HepG2 (cell line): ENCODE results near the gene HNF1B. TPM values are rescaled to one million over a fixed set of nuclear protein-coding genes. Genes with fewer than 3 reads are reported as not detected.

Experiments
- ATAC-seq: fragments of 200-7000 bp; cut with Tn5 transposase; 3 replicates; pipeline ENCODE4 v1.9.1; 2020; ENCODE audit warnings: mild to moderate bottlenecking, moderate library complexity
- BruUV-seq: library from RNA; stranded (reverse); fragments of 400-500 nt; replicated peaks from 2 replicates; lab custom pipeline; 2021; lab: Mats Ljungman, UMichigan
- CTCF ChIA-PET: fragments of 300-600 bp; formaldehyde crosslinking; extraction: SDS; loops from one replicate; lab custom pipeline; 2021; ENCODE audit warnings: low total read pairs, inconsistent platforms, low intra/inter-chr PET ratio; lab: Yijun Ruan, JAX
- POLR2A ChIA-PET: fragments of 350-600 bp; sonication (Branson Sonifier 250); formaldehyde crosslinking; loops from one replicate; lab custom pipeline; 2020; ENCODE audit warnings: antibody characterized with exemption, inconsistent platforms; lab: Yijun Ruan, JAX
- DNase-seq: peaks from one replicate; pipeline ENCODE4 v3.0.0-alpha.2; 2015; ENCODE audit warnings: low spot score
- FAIRE-seq: peaks from 3 replicates; lab custom pipeline; 2011; peaks lifted over from hg19 to GRCh38; lab: Jason Lieb, UNC
- H2AFZ ChIP-seq: one replicate; pipeline ENCODE4 v1.6.1; 2011; ENCODE audit warnings: low read length, inconsistent platforms
- H3K27ac ChIP-seq: fragments of 300-600 bp; 3 replicates; pipeline ENCODE4 v1.8.0; 2011; ENCODE audit warnings: mixed run types, mild to moderate bottlenecking, mixed read lengths, low read length, inconsistent platforms; ENCODE audit not compliant: insufficient read depth; ENCODE audit errors: extremely low read length
- H3K27me3 ChIP-seq, 2 experiments: fragments of 200-600 bp in 1 of 2; 2 replicates in 1 of 2; 3 replicates in 1 of 2; pipeline versions ENCODE4 v1.6.0 to v1.8.0; 2011; ENCODE audit warnings: low read length in 2 of 2, mild to moderate bottlenecking in 2 of 2, moderate library complexity in 2 of 2, inconsistent platforms in 1 of 2; ENCODE audit not compliant: insufficient read depth in 2 of 2, control insufficient read depth in 1 of 2
- H3K36me3 ChIP-seq, 2 experiments: fragments of 200-600 bp in 1 of 2; replicated peaks in 1 of 2; 2 replicates in 1 of 2; 3 replicates in 1 of 2; pipeline versions ENCODE4 v1.5.1 to v1.8.0; 2011; ENCODE audit warnings: low read length in 2 of 2, inconsistent platforms in 1 of 2; ENCODE audit not compliant: insufficient read depth in 2 of 2, control insufficient read depth in 1 of 2
- H3K4me1 ChIP-seq: 2 replicates; pipeline ENCODE4 v1.5.1; 2012; ENCODE audit warnings: low read length, inconsistent platforms; ENCODE audit not compliant: insufficient read depth
- H3K4me2 ChIP-seq: 2 replicates; pipeline ENCODE4 v1.6.0; 2011; ENCODE audit warnings: low read depth, low read length, inconsistent platforms
- H3K4me3 ChIP-seq, 3 experiments: fragments of 200-600 bp in 1 of 3; sonication (generic), shearing (Covaris generic) in 1 of 3; replicated peaks in 1 of 3; 2 replicates each; pipeline ENCODE4 v1.5.1; 2011 to 2016; ENCODE audit warnings: low read length in 3 of 3, inconsistent platforms in 2 of 3, low read depth in 2 of 3, mild to moderate bottlenecking in 2 of 3, control low read depth in 1 of 3, mixed read lengths in 1 of 3; ENCODE audit not compliant: insufficient read depth in 1 of 3
- H3K79me2 ChIP-seq: one replicate; pipeline ENCODE4 v1.6.1; 2011; ENCODE audit warnings: low read length, inconsistent platforms; ENCODE audit not compliant: insufficient read depth
- H3K9ac ChIP-seq: 2 replicates; pipeline ENCODE4 v1.6.0; 2011; ENCODE audit warnings: mild to moderate bottlenecking, low read depth, low read length, inconsistent platforms; ENCODE audit not compliant: insufficient read depth
- H3K9me3 ChIP-seq: 2 replicates; pipeline ENCODE4 v1.5.1; 2012; ENCODE audit warnings: mild to moderate bottlenecking, low read length
- H4K20me1 ChIP-seq: 2 replicates; pipeline ENCODE4 v1.6.0; 2011; ENCODE audit warnings: inconsistent platforms, mild to moderate bottlenecking, low read length, moderate library complexity; ENCODE audit not compliant: insufficient read depth
- HNRNPL ChIP-seq: fragments of 200-400 bp; formaldehyde crosslinking; IDR thresholded peaks from 2 replicates; pipeline ENCODE4 v1.6.1; 2017; ENCODE audit warnings: mild to moderate bottlenecking, low read depth, low read length
- NFATC3 ChIP-seq: sonication (generic); formaldehyde crosslinking; IDR thresholded peaks from 2 replicates; pipeline ENCODE4 v1.5.1; 2020; ENCODE audit warnings: mild to moderate bottlenecking, missing genetic modification reagents
- RARA ChIP-seq: IDR thresholded peaks from 2 replicates; pipeline ENCODE4 v1.6.1; 2016; ENCODE audit warnings: missing genetic modification reagents, missing compliant biosample characterization
- SOX6 ChIP-seq, 2 experiments: fragments of 450-650 bp in 1 of 2; sonication (generic) in 1 of 2; formaldehyde crosslinking in 1 of 2; IDR thresholded peaks; 2 replicates each; pipeline versions ENCODE4 v1.4.0 to v1.6.1; 2017 to 2020; ENCODE audit warnings: antibody characterized with exemption in 1 of 2, mild to moderate bottlenecking in 1 of 2, missing genetic modification reagents in 1 of 2
- SP5 ChIP-seq: IDR thresholded peaks from 2 replicates; pipeline ENCODE4 v1.6.1; 2016; ENCODE audit warnings: low read depth, borderline replicate concordance
- TFDP1 ChIP-seq: IDR thresholded peaks from 2 replicates; pipeline ENCODE4 v1.6.1; 2016; ENCODE audit warnings: missing compliant biosample characterization, missing genetic modification reagents, borderline replicate concordance
- ZNF20 ChIP-seq: sonication (generic); formaldehyde crosslinking; IDR thresholded peaks from 2 replicates; pipeline ENCODE4 v1.4.0; 2020; ENCODE audit warnings: mild to moderate bottlenecking, moderate library complexity, missing genetic modification reagents
- ZNF280B ChIP-seq: sonication (generic); formaldehyde crosslinking; IDR thresholded peaks from 2 replicates; pipeline ENCODE4 v1.5.0; 2020; ENCODE audit warnings: missing genetic modification reagents, mild to moderate bottlenecking, borderline replicate concordance
- ZNF282 ChIP-seq: fragments of 450-650 bp; IDR thresholded peaks from 2 replicates; pipeline ENCODE4 v1.6.1; 2018; ENCODE audit not compliant: partially characterized antibody
- ZNF687 ChIP-seq: sonication (generic); formaldehyde crosslinking; IDR thresholded peaks from 2 replicates; pipeline ENCODE4 v1.5.1; 2020; ENCODE audit warnings: mild to moderate bottlenecking, missing genetic modification reagents, moderate library complexity
- ZSCAN31 ChIP-seq: sonication (generic); formaldehyde crosslinking; IDR thresholded peaks from 2 replicates; pipeline ENCODE4 v1.5.0; 2020; ENCODE audit warnings: low read depth, mild to moderate bottlenecking, missing genetic modification reagents
- WGBS: methylation state at CpG from one replicate; pipeline ENCODE4 v1.1.6; 2017; ENCODE audit warnings: low lambda C conversion rate; 5-methylcytosine and 5-hydroxymethylcytosine counted together
- in situ Hi-C: cut with HindIII; loops from 2 replicates; pipeline ENCODE4 v1.10.0; 2017; ENCODE audit warnings: low pct_unique_long_range_greater_than_20kb; ENCODE audit not compliant: extremely low pct_ligation_motif_present
- intact Hi-C: fragments of 100-400 bp; cut with micrococcal nuclease; formaldehyde crosslinking; loops from one replicate; pipeline ENCODE4 v1.10.0; 2022; ENCODE audit not compliant: unreplicated experiment
- polyA plus RNA-seq, 8 experiments: library from polyadenylated mRNA; depleted of rRNA in 3 of 8; stranded (reverse) in 7 of 8; unstranded in 1 of 8; fragments of >200 nt; fragmentation: Illumina TruSeq in 4 of 8; extraction: Trizol in 4 of 8; gene quantifications; 2 replicates each; pipeline versions ENCODE4 v1.2.1 to v1.2.3, GENCODE V29; 2011 to 2016; ENCODE audit warnings: low read depth in 4 of 8, missing spikeins in 1 of 8, mixed read lengths in 1 of 8; ENCODE audit not compliant: insufficient read depth in 1 of 8
- total RNA-seq, 5 experiments: library from RNA; depleted of rRNA; stranded (reverse); fragments of >200 nt; fragmentation: Illumina TruSeq; extraction: Trizol; gene quantifications; 2 replicates each; pipeline ENCODE4 v1.2.3, GENCODE V29; 2016; ENCODE audit warnings: low read depth in 1 of 5
- TF ChIP-seq, protein P1 (sequence below): sonication (generic); formaldehyde crosslinking; IDR thresholded peaks from 2 replicates; pipeline ENCODE4 v1.9.0; 2022; ENCODE audit warnings: low read depth, missing genetic modification reagents
- TF ChIP-seq, protein P2 (sequence below): sonication (generic); formaldehyde crosslinking; IDR thresholded peaks from 2 replicates; pipeline ENCODE4 v1.4.0; 2020; ENCODE audit warnings: missing genetic modification reagents

Gene HNF1B
- total and polyA plus RNA-seq, 2 of the 13 experiments (the other 11 are each of a cell fraction or from before 2014, with no cell fraction given), result 1.9 to 5.3 TPM

- H3K4me3 ChIP-seq, result no peak overlapping the region
- no peaks in the 10 kb centered on the region for H3K9me3 ChIP-seq
- ChIA-PET CTCF (no interaction called here), POLR2A (interaction anchor here (1.1 to 2.0 kb wide), 2 partner anchors 21 to 22 kb away, joined by 3 to 5 read pairs; no protein-coding TSS in a partner anchor)
- peaks cover 70% of the 10 kb centered on the region for H3K4me1 ChIP-seq
- no peaks in the 10 kb centered on the region for H4K20me1 ChIP-seq
- WGBS, result 25% methylated on average over 6 of the region's 6 CpGs
- H3K27me3 ChIP-seq, result no peaks in the 10 kb centered on the region
- in situ Hi-C loops, result no loop called here
- H2AFZ ChIP-seq, result no peak overlapping the region
- H3K27ac ChIP-seq, result peak overlapping the region; percentile 32
- no peak for FAIRE-seq
- ATAC-seq, result peak; percentile 60
- peaks cover 17 to 31% of the 10 kb centered on the region in 2 experiments; a peak in 4 of 5 replicates for H3K36me3 ChIP-seq
- no peak overlapping the region for H3K9ac ChIP-seq
- BruUV-seq, result no TSS peak
- H3K4me2 ChIP-seq, result no peak overlapping the region
- no peaks in the 10 kb centered on the region for H3K79me2 ChIP-seq
- DNase-seq, result peak; percentile 78
- intact Hi-C loops, result no loop called here
- peak; percentile 62 for TF ChIP-seq ZNF687 (CRISPR knock-in tag)
- TF ChIP-seq, protein P1, sequence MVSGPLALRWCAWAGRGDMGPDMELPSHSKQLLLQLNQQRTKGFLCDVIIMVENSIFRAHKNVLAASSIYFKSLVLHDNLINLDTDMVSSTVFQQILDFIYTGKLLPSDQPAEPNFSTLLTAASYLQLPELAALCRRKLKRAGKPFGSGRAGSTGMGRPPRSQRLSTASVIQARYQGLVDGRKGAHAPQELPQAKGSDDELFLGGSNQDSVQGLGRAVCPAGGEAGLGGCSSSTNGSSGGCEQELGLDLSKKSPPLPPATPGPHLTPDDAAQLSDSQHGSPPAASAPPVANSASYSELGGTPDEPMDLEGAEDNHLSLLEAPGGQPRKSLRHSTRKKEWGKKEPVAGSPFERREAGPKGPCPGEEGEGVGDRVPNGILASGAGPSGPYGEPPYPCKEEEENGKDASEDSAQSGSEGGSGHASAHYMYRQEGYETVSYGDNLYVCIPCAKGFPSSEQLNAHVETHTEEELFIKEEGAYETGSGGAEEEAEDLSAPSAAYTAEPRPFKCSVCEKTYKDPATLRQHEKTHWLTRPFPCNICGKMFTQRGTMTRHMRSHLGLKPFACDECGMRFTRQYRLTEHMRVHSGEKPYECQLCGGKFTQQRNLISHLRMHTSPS, result peak; percentile 22; the same call in 1 of the 2 replicates
- TF ChIP-seq TFDP1 (CRISPR knock-in tag), result no peak
- TF ChIP-seq, protein P2, sequence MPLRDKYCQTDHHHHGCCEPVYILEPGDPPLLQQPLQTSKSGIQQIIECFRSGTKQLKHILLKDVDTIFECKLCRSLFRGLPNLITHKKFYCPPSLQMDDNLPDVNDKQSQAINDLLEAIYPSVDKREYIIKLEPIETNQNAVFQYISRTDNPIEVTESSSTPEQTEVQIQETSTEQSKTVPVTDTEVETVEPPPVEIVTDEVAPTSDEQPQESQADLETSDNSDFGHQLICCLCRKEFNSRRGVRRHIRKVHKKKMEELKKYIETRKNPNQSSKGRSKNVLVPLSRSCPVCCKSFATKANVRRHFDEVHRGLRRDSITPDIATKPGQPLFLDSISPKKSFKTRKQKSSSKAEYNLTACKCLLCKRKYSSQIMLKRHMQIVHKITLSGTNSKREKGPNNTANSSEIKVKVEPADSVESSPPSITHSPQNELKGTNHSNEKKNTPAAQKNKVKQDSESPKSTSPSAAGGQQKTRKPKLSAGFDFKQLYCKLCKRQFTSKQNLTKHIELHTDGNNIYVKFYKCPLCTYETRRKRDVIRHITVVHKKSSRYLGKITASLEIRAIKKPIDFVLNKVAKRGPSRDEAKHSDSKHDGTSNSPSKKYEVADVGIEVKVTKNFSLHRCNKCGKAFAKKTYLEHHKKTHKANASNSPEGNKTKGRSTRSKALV (CRISPR knock-in tag), result no peak
- peak; percentile 55; the same call in 1 of the 2 replicates for TF ChIP-seq ZNF280B
- 0 out of 2 replicates have a peak, but pooled peaks have one; percentile 10 for TF ChIP-seq SP5 (CRISPR knock-in tag)
- TF ChIP-seq ZNF282, result no peak
- no peak for TF ChIP-seq NFATC3 (CRISPR knock-in tag)
- TF ChIP-seq HNRNPL, result peak; percentile 94
- TF ChIP-seq ZNF20 (CRISPR knock-in tag), result no peak
- TF ChIP-seq RARA (CRISPR knock-in tag), result peak; percentile 67
- TF ChIP-seq ZSCAN31 (CRISPR knock-in tag), result no peak
- TF ChIP-seq SOX6 (IDR thresholded peaks at IDR 0.05), result no peak
- peak; percentile 89 for TF ChIP-seq SOX6 (CRISPR knock-in tag; IDR thresholded peaks at IDR 0.05)
Observed at GRCh38 chr17:37729905-37730304, 15.0 kb downstream of the HNF1B start.
